HEK293 (cell line): Measurements from ENCODE around the gene TIMM13.

ENCODE experiments used
- CTCF ChIA-PET: fragments of 350-600 bp; formaldehyde crosslinking; extraction: SDS; loops from one replicate; lab custom pipeline; 2021; ENCODE audit warnings: antibody characterized with exemption; lab: Yijun Ruan, JAX
- POLR2A ChIA-PET: fragments of 300-600 bp; formaldehyde crosslinking; extraction: SDS; loops from one replicate; lab custom pipeline; 2020; ENCODE audit warnings: antibody characterized with exemption, inconsistent platforms; lab: Yijun Ruan, JAX
- H3K27ac ChIP-seq: fragments of 200-500 bp; sonication (Bioruptor generic); 2 replicates; pipeline ENCODE4 v1.5.1; 2014; ENCODE audit warnings: low read depth, low read length, control low read depth, inconsistent platforms; ENCODE audit errors: extremely low read depth
- H3K36me3 ChIP-seq, 2 experiments: fragments of 200-500 bp in 1 of 2; sonication (Bioruptor generic) in 1 of 2; 1 replicate in 1 of 2; 2 replicates in 1 of 2; pipeline ENCODE4 v1.5.1; 2014 to 2017; ENCODE audit warnings: inconsistent platforms in 2 of 2, low read length in 2 of 2; ENCODE audit not compliant: control insufficient read depth in 2 of 2, insufficient read depth in 1 of 2
- H3K4me1 ChIP-seq: fragments of 200-500 bp; sonication (Bioruptor generic); 2 replicates; pipeline ENCODE4 v1.5.1; 2014; ENCODE audit warnings: mild to moderate bottlenecking, low read length, inconsistent platforms; ENCODE audit not compliant: control insufficient read depth, insufficient read depth
- H3K4me3 ChIP-seq: 2 replicates; pipeline ENCODE4 v1.5.1; 2011; ENCODE audit warnings: low read depth, mild to moderate bottlenecking, control low read depth, low read length, moderate library complexity
- H3K9me3 ChIP-seq: fragments of 200-500 bp; sonication (Bioruptor generic); 2 replicates; pipeline ENCODE4 v1.5.1; 2014; ENCODE audit warnings: low read depth, low read length, inconsistent platforms; ENCODE audit not compliant: control insufficient read depth, insufficient read depth
- AEBP2 ChIP-seq: fragments of 450-650 bp; formaldehyde crosslinking; IDR thresholded peaks from 2 replicates; pipeline ENCODE4 v1.5.1; 2016; ENCODE audit warnings: missing biosample characterization, missing genetic modification characterization, borderline replicate concordance
- GLI4 ChIP-seq: fragments of 450-650 bp; formaldehyde crosslinking; IDR thresholded peaks from 2 replicates; pipeline ENCODE4 v1.5.1; 2016; ENCODE audit warnings: missing biosample characterization, missing genetic modification characterization
- KLF10 ChIP-seq: fragments of 450-650 bp; IDR thresholded peaks from 2 replicates; pipeline ENCODE4 v1.5.1; 2018; ENCODE audit warnings: missing biosample characterization, mild to moderate bottlenecking, missing genetic modification characterization
- OSR2 ChIP-seq: fragments of 450-650 bp; formaldehyde crosslinking; IDR thresholded peaks from 2 replicates; pipeline ENCODE4 v1.5.1; 2016; ENCODE audit warnings: missing biosample characterization, missing genetic modification characterization
- OVOL3 ChIP-seq: fragments of 450-650 bp; formaldehyde crosslinking; IDR thresholded peaks from 2 replicates; pipeline ENCODE4 v1.5.1; 2016; ENCODE audit warnings: missing biosample characterization, missing genetic modification characterization
- PATZ1 ChIP-seq: fragments of 450-650 bp; formaldehyde crosslinking; IDR thresholded peaks from 2 replicates; pipeline ENCODE4 v1.5.1; 2016; ENCODE audit warnings: missing biosample characterization, missing genetic modification characterization
- PRDM10 ChIP-seq: fragments of 450-650 bp; formaldehyde crosslinking; IDR thresholded peaks from 2 replicates; pipeline ENCODE4 v1.5.1; 2016; ENCODE audit warnings: missing biosample characterization, missing genetic modification characterization
- REPIN1 ChIP-seq: fragments of 450-650 bp; formaldehyde crosslinking; IDR thresholded peaks from 2 replicates; pipeline ENCODE4 v1.5.1; 2017; ENCODE audit warnings: missing biosample characterization, missing genetic modification characterization, low read depth
- WT1 ChIP-seq: fragments of 450-650 bp; formaldehyde crosslinking; IDR thresholded peaks from 2 replicates; pipeline ENCODE4 v1.5.1; 2016; ENCODE audit warnings: missing biosample characterization, missing genetic modification characterization
- YY1 ChIP-seq: fragments of 450-650 bp; formaldehyde crosslinking; IDR thresholded peaks from 2 replicates; pipeline ENCODE4 v1.5.1; 2018; ENCODE audit warnings: missing biosample characterization, missing genetic modification characterization
- ZBTB26 ChIP-seq: fragments of 450-650 bp; formaldehyde crosslinking; optimal IDR thresholded peaks from 2 replicates; pipeline ENCODE3; 2016; ENCODE audit warnings: missing biosample characterization, mild to moderate bottlenecking, missing genetic modification characterization
- ZNF140 ChIP-seq: fragments of 450-650 bp; formaldehyde crosslinking; IDR thresholded peaks from 2 replicates; pipeline ENCODE4 v1.5.1; 2016; ENCODE audit warnings: missing biosample characterization, missing genetic modification characterization
- ZNF169 ChIP-seq: fragments of 450-650 bp; formaldehyde crosslinking; IDR thresholded peaks from 2 replicates; pipeline ENCODE4 v1.5.1; 2016; ENCODE audit warnings: missing biosample characterization, missing genetic modification characterization
- ZNF174 ChIP-seq: fragments of 450-650 bp; formaldehyde crosslinking; IDR thresholded peaks from 2 replicates; pipeline ENCODE4 v1.5.0; 2017; ENCODE audit warnings: missing biosample characterization, mild to moderate bottlenecking, missing genetic modification characterization
- ZNF18 ChIP-seq: fragments of 450-650 bp; formaldehyde crosslinking; IDR thresholded peaks from 2 replicates; pipeline ENCODE4 v1.5.1; 2016; ENCODE audit warnings: missing biosample characterization, missing genetic modification characterization
- ZNF391 ChIP-seq: fragments of 450-650 bp; formaldehyde crosslinking; IDR thresholded peaks from 2 replicates; pipeline ENCODE4 v1.5.1; 2016; ENCODE audit warnings: low read depth, missing biosample characterization, missing genetic modification characterization, borderline replicate concordance
- ZNF426 ChIP-seq: fragments of 450-650 bp; formaldehyde crosslinking; IDR thresholded peaks from 2 replicates; pipeline ENCODE4 v1.5.1; 2017; ENCODE audit warnings: missing biosample characterization, missing genetic modification characterization, mild to moderate bottlenecking, inconsistent platforms, moderate library complexity
- ZNF449 ChIP-seq: fragments of 450-650 bp; formaldehyde crosslinking; IDR thresholded peaks from 2 replicates; pipeline ENCODE4 v1.5.1; 2017; ENCODE audit warnings: missing biosample characterization, mild to moderate bottlenecking, missing genetic modification characterization, moderate library complexity
- ZNF580 ChIP-seq: fragments of 450-650 bp; formaldehyde crosslinking; IDR thresholded peaks from 2 replicates; pipeline ENCODE4 v1.5.1; 2016; ENCODE audit warnings: missing biosample characterization, missing genetic modification characterization
- ZNF610 ChIP-seq: fragments of 450-650 bp; formaldehyde crosslinking; IDR thresholded peaks from 2 replicates; pipeline ENCODE4 v1.5.1; 2016; ENCODE audit warnings: missing biosample characterization, missing genetic modification characterization, borderline replicate concordance
- ZNF623 ChIP-seq: fragments of 450-650 bp; formaldehyde crosslinking; IDR thresholded peaks from 2 replicates; pipeline ENCODE4 v1.5.1; 2016; ENCODE audit warnings: missing biosample characterization, missing genetic modification characterization
- ZNF660 ChIP-seq: fragments of 450-650 bp; IDR thresholded peaks from 2 replicates; pipeline ENCODE4 v1.5.1; 2018; ENCODE audit warnings: missing biosample characterization, mild to moderate bottlenecking, missing genetic modification characterization
- ZNF785 ChIP-seq: fragments of 450-650 bp; formaldehyde crosslinking; IDR thresholded peaks from 2 replicates; pipeline ENCODE4 v1.5.1; 2016; ENCODE audit warnings: missing biosample characterization, missing genetic modification characterization
- ZXDB ChIP-seq: fragments of 450-650 bp; formaldehyde crosslinking; IDR thresholded peaks from 2 replicates; pipeline ENCODE4 v1.5.1; 2016; ENCODE audit warnings: missing biosample characterization, missing genetic modification characterization

TIMM13 gene

GRCh38 chr19:2475018-2475701 lies 47.8 kb upstream of the TIMM13 start:
- H3K27ac ChIP-seq: peak overlapping the region; percentile 2; the same call in 1 of the 2 replicates
- POLR2A ChIA-PET: interaction anchor here (0.5 to 6.4 kb wide), 69 partner anchors 9 to 1868 kb away, joined by 3 to 374 read pairs (median 8); partner anchors contain the start of genes DOT1L, LMNB2, LSM7 and MPND
- TF ChIP-seq YY1 (peak; percentile 63; the same call in 1 of the 2 replicates), ZNF785 (tag by site-specific recombination) (peak; percentile 36; the same call in 1 of the 2 replicates), GLI4 (peak; percentile 90), PATZ1 (0 out of 2 replicates have a peak, but pooled peaks have one; percentile 25), ZXDB (tag by site-specific recombination) (peak; percentile 75; the same call in 1 of the 2 replicates), OVOL3 (tag by site-specific recombination) (0 out of 2 replicates have a peak, but pooled peaks have one; percentile 46), ZNF623 (tag by site-specific recombination) (peak; percentile 61), PRDM10 (peak; percentile 48; the same call in 1 of the 2 replicates), ZNF174 (tag by site-specific recombination) (no peak), ZNF140 (no peak), ZNF391 (tag by site-specific recombination) (peak; percentile 82), ZNF18 (tag by site-specific recombination) (peak; percentile 49; the same call in 1 of the 2 replicates), WT1 (tag by site-specific recombination) (no peak; the same call in 1 of the 2 replicates), AEBP2 (tag by site-specific recombination) (0 out of 2 replicates have a peak, but pooled peaks have one; percentile 41), ZNF580 (tag by site-specific recombination) (peak; percentile 92), KLF10 (tag by site-specific recombination) (no peak; the same call in none of the 2 replicates), REPIN1 (tag by site-specific recombination) (no peak), ZNF426 (tag by site-specific recombination) (no peak), OSR2 (tag by site-specific recombination) (no peak), ZNF449 (tag by site-specific recombination) (no peak), ZNF660 (tag by site-specific recombination) (no peak), ZNF169 (tag by site-specific recombination) (0 out of 2 replicates have a peak, but pooled peaks have one; percentile 16), ZBTB26 (tag by site-specific recombination) (peak; percentile 77), ZNF610 (tag by site-specific recombination) (peak; percentile 71; the same call in 1 of the 2 replicates)

More at GRCh38 chr19:2475018-2475701, 47.8 kb upstream of the TIMM13 start:
- Histone ChIP-seq H3K36me3 (peaks cover 0 to 6% of the 10 kb centered on the region in 2 experiments; a peak in 1 of 3 replicates), H3K9me3 (no peaks in the 10 kb centered on the region), H3K4me1 (peaks cover 15% of the 10 kb centered on the region), H3K4me3 (peak overlapping the region; percentile 34)
- CTCF ChIA-PET: interaction anchor here (0.6 to 3.7 kb wide), 5 partner anchors 55 to 455 kb away, joined by 3 to 27 read pairs (median 5); no protein-coding TSS in a partner anchor
